Stimulated activated CD8-positive, alpha-beta memory T cell treated with anti-CD3 and anti-CD28 coated beads, Interleukin-15, amount 100 ng/mL, for 4 hours (primary cell): ENCODE results near the gene PRKG1.
"Not testable (repeated sequence)": the region's sequence is repeated elsewhere in the genome, so short reads cannot be mapped to it uniquely, and the experiment has no call there.

Source experiments
- DNase-seq, 2 donors: peaks; one replicate each; pipeline ENCODE4 v3.0.0-alpha.2; 2020; ENCODE audit warnings: low read depth in 2 of 2

Gene PRKG1

DNA sequence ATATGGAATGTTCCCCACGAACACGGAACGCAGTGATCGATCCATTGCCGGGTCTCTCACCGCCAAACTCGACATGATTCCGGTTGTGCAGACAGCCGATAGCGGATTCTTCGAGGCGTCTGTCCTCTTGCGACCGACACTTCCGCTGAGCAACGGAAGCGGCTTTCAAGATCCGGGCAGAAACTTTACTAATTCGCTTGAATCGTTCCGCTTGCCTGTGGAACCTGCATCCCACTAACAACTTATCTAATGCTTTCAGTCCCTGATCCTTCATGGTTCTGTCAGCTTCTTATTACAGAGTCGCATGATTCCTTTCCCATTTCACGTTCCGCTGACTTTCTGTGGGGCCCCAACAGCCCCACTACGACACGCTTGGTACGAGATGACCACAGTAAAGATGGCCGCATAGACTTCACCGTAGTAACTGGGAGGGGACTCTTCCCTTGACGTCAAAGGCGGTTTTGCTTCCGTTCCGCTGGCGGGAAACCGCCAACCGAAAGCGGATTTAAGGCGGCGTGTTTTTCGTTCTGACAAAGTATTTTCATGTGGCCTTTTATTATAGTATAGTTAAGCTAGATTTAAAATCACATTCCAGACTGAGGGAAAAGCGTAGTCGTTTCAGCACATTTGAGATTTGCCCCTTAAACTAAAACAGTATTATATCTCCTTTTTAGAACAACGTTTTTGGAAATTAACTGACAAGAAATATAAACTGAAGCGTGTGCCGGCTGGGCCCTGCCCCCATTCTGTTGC is 625.4 kb downstream of the PRKG1 start, which contains the start of gene CSTF2T:
Gene CSTF2T (minus strand): TSS at position 121 of the 753 bp plus-strand sequence. CDS start 46 bp downstream, at position 75.
- peak; percentile 82 to 88 for DNase-seq

DNA sequence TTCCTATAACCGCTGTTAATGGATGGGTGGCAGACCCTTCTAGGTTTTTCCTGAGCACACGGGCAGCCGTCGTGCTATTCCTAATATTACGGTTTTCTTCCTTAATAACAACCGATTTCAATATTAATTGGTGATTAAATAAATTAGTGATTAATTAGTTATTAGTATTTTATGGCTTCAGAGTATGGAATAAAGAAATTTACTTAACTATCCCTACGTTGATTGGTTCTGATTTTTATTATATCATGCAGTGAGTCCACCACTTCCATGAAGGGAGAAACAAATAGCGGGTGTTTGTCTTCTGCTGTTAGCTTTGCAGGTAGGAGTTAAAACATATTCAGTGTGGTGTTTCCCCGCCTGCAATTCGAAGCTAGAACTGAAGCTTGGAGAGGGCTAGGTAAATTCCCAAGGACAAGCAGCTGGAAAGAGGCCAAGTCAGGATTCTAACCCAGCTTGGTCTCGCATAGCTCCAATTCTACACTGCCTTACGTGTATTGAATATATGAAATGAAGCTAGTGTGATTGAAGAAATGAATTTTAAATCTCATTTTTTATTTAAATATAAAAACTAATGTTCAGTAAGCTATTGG is 626.0 kb downstream of the PRKG1 start:
- DNase-seq: no peak

DNA sequence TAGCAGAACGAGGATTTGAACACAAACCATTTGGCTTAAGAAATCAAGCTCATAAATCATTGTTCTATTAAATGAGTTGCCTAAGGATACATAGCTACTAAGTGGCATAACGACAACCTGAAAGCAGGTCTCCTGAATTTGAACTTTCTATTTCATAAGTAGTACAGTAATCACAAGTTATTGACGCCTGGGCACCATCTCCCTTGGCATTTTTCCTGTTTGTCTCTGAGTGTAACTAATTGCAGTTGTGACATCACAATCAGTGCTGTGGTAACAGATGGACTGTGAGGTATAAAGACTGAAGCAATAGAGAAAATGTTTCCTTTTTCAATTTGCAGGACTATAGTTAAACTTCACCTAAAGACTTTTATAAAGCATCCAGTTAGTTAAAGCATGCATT is 631.5 kb downstream of the PRKG1 start:
- DNase-seq: no peak

DNA sequence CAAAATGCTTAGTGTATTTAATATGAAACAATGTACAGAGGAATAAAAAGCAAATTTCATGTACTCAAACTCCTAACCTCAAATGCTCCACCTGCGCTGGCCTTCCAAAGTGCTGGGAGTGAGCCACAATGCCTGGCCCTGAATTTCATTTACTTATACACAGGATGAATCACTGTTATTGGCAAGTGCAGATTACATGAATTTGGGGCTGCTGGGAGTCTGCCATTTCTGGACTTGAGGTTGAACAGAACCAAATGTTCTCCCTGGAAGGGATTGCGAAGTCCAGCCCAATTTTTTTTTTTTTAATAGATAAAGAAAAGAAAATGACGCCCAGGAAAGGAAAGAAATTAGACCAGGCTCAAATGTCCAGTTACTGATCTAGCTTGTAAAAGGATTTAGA is 631.9 kb downstream of the PRKG1 start:
- no peak for DNase-seq

DNA sequence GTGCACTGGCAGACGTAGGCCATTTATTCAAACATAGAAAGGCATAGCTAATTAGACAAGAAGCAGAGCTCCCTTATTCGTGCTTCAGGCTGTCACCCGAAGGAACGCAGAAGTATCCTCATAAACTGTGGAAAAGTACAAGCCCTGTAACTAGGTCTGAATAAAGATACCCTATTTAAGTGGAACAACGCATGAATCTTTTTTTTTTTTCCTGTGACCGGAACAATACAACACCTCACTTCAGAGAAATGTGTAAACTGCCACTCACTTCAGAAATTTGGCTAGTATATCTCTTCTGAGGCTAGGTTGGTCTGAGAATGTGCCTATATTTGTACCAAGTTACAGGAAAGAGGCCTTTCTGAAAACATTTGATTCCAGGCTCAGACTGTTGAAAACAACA is 633.1 kb downstream of the PRKG1 start:
- DNase-seq: no peak

DNA sequence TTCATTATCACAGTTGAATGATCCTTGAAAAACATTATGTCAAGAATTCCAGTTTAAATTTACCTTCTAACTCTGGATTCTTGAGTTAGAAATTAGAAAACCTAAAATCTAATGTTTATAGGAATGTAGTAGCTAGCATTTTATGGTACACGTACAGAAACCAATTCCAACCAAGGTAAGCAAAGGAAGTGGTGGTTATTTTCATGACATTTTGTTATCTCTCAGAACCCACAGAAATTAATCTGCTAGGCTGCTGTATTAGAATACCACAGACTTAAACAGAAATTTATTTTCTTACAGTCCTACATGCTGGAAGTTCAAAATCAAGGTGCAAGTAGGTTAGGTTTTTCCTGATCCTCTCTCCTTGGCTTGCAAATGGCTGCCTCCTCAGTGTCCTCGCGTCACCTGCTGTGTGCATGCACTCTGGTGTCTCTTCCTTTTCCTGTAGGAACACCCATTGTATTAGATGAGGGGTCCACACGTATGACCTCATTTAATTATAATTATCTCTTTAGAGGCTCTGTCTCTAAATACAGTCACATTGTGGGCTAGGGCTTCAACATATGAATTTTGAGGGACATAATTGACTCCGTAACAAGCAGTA is 633.6 kb downstream of the PRKG1 start:
- no peak for DNase-seq

DNA sequence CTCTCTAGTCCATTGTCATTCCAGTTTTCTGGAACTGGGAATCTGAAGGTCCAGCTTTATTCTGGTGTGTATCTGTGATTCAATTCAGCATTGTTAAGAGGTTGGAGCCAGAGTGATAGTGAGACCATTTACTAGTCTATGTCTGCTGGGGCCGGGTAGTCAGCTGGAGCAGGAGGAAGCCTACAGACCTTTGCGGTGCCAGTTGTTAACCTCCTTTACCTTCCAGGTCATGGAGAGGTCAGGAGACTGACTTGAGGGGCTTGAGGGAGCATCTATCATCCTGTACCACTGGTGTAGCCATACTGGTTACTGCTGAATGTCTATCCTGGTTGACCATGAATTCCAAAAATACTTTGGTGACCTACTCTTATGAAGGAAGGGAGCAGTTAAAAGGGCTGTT is 634.3 kb downstream of the PRKG1 start:
- no peak for DNase-seq

DNA sequence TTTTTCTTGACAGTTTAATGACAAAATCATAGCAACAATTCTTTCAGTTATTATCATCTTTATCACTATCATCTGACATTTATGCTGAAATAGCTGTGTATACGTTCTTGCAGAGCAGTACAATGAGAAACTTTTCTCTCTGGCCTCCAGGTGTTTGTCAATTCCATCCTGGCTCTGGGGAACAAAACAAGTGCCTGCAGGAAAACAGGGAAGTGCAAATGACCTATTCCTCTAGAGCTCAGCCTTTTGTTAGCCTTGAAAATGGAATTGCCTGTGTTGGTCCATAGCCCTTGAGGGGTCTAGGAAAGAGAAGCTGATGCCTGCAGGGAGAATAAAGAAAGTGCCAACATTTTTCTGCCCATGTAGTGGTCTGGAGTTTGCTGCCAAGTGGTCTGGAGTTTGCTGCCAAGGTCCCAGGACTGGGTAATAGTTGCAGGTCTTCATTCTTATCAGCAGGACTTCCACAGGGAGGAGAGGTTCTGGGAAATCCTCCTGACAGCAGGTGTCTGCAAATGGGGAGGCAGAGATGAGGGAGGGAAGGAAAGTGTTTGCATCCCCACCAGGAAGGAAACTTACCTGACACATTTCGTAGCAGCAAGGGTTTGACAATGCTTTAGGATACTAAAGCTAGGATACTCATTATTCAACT is 635.2 kb downstream of the PRKG1 start:
- DNase-seq: no peak

DNA sequence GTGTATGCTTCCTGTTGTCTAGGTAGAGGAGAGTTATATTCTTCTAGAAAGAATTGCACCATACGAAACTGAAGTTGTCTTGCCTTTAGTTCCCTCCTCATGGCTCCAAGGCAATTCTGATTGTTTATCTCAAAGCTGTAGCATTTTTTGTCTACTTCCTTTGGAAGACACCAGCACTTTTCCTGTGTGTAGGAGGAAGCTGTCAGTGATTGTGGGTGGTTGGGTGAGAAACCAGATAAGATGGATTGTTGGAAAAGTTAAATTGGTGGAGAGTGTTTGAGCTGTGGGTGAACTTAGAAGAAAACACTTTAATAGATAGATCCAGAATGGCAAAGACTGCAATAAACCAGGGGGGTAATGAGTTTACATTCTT is 637.2 kb downstream of the PRKG1 start:
- no peak for DNase-seq

DNA sequence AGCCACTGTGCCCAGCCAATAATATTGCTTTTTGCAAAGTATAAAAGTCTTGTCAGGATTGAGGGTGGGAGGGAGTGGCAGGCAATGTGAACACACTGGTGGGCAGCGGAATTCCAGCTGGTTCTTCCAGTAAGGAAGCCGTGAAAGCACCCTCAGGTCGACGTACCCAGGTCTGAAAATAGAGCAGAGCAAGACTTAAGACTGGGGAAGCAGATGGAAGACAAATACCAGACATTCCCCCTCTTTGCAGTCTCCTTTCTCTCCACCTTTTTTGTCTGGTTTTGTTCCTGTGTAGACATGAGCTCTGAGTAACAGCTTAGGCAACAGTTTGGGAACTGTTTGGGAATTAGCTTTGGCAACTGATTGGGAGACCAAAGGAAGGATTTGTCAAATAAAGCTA is 642.7 kb downstream of the PRKG1 start:
- no peak for DNase-seq

DNA sequence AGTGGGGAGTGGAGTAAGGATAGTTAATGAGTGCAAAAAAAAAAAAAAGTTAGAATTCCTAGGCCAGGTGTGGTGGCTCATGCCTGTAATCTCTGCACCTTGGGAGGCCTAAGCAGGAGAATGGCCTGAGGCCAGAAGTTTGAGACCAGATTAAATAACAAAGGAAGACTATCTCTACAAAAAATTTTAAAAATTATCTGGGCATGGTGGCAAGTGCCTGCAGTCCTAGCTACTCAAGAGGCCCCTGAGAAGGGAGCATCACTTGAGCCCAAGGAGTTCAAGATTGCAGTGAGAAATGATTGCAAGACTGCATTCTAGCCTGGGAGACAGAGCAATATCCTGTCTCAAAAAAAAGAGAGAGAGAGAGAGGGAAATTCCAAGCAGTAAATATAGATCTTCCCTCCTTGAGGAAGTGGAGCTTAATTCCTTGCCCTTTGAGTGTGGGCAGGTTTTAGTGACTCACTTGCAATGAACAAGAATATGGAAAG is 644.6 kb downstream of the PRKG1 start:
- DNase-seq: no peak

DNA sequence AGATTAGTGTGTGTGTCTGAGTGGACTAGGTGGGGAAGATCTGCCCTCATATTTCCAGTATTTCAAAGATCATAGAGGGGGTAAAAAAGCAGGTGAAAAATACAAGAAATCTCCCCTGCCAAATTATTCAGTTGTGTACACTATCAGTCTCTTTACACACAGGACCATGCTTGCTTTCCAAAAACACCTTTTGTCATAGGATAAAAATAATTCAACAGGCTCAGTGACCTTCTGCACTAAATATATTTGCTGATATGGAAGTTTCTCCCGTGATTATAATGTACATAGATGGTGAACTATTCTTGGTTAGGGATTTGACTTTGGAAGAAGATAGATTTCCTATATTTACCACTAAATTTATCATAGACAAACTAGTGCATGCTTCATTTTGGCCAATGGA is 649.8 kb downstream of the PRKG1 start:
- DNase-seq: no peak

DNA sequence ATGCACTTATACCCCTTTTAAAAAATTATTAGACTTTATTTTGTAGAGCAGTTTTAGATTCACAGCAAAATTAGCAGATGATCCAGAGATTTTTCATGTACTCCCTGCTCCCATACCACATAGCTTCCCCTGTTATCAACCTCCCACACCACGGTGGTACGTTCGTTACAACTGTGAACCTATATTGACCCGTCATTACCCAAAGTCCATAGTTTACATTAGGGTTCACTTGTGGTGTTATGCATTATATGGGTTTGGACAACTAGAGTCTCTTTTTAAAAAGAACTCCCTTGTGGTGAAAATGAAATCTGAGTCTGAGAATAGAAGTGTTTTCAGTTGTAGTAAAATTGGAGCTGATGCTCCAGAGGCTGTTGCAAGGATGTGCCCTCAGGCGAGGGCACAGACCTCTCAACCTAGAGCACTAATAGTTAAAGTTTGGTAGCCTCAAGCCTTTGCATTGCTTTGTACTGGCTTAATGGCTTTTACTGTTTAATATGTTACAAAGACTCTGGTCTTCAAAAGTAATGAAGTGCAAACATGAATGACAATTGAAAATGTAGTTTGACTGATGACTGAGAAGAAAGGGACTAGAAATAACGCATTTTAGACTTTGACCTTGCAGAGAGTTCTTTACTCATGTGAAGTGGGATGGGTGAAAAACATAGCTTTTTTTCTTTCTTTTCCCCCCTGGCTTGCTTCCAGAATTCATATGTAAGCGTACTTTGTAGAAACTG is 655.7 kb downstream of the PRKG1 start:
- DNase-seq: no peak

DNA sequence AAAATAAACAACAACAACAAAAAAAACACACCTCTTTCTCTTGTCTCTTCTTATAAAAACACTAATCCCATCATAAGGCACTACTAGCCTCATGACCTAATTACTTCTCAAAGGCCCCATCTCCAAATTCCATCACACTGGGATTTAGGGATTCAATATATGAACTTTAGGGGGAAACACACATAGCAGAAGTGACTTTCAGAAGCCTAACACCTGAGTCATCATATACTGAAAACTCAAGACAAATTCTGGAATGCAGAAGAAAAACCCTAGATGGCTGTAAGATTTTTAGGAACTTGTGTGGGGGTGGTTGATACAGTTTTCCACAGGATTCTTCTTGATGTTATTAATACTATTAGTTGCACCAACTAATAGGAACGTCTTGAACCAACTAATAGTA is 658.8 kb downstream of the PRKG1 start:
- no peak for DNase-seq

DNA sequence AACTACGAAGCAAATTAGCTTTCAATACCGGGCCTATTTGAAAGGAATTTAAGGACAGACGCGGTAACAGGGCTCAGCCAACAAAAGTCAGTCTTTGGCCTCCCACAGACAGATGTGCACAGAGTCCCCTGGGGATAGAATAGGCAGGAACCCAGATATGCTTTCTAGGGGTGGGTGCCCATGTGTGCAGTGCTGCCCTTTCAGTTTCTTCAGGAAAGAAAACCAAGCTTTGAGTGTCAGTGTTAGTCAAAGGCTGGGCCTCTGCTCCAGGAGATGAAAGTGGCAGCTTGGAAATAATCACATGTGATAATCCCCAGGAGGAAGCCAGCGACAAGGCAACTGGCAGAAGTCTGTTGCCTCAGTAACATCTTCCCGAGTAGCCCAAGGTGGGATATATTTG is 668.9 kb downstream of the PRKG1 start:
- DNase-seq: no peak

DNA sequence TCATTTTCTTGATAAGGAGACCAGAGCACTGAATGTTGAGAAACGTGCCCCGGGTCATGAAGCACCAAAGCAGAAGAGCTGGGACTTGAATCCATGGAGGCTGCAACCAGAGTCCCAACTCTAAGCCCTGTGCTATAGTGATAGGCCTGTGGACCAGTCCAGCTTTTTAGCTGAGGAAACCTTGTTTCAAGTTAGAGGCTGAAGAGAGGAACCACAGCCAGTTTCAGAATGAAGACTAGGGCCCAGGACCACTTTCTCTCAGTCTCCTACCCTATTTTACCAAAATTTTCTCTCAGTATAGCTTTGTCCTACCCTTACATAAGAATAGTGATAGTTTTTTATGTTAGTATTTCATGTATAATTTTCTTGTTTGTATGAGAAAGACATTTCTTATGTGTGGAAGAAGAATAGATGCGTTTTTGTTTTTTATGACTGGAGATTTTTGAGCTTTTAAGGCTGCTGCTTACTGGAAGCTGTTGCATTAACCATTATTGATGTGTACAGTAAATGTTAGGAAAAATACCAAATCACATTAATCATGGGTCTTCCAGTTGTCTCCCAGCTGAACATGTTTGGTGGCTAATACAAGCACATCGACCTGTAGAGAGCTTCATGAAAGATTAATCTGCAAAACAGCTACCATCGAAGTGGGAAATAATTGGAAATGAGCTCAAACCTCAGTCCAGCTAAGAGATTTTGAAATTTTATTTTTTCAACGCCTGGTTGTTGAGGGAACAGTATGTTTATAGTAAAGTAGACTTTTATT is 670.1 kb downstream of the PRKG1 start:
- DNase-seq: no peak

DNA sequence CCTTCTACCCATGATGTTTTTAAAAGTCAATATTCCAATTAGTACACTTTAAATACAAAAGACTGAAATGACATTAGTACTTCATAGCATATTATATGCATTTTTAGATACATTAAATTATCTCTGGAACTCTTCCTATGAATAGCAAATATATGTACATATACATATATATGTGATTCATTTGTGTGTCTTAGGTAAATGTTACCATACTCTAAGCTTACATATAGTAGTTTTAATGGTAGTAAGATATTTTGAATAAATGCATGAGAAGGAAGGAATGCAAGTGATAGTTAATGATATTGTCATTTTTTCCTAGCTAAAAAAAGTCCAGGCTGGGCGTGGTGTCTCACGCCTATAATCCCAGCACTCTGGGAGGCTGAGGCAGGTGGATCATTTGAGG is 671.1 kb downstream of the PRKG1 start:
- no peak for DNase-seq

DNA sequence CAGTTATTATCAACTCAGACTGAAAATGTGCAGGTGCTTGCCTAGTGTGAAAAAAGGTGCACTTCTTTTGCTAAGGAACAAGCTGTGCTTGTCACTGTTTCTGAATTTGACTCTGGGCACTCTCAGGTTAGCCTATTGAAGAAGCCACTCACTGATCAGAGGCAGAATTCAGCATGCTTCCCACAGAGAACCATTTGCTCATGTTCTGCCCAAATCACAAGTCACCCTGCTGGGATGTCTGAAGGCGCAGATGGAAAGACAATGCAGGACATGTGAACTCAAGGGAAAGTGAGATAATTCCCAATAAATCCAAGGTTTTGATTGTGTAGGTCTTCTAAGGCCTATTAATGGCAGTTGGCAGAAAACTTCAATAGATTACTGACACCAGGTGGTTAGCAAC is 672.9 kb downstream of the PRKG1 start:
- DNase-seq: no peak

DNA sequence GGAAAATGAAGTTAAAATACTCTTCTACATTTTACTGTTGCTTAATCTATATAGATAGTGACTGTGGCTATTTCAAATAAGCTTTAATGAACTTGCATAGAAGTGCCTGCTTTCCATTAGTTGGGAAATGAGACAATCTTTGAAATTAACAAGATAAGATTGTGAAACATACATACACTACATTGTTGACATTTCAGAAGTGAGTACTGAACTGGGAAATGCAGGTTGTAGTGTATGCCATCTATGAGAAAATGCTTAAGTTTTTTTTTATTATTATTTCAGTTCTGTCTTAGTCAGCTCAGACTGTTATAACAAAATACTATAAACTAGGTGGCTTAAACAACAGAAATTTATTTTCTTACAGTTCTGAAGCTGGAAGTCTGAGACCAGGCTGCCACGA is 674.7 kb downstream of the PRKG1 start:
- DNase-seq: no peak

DNA sequence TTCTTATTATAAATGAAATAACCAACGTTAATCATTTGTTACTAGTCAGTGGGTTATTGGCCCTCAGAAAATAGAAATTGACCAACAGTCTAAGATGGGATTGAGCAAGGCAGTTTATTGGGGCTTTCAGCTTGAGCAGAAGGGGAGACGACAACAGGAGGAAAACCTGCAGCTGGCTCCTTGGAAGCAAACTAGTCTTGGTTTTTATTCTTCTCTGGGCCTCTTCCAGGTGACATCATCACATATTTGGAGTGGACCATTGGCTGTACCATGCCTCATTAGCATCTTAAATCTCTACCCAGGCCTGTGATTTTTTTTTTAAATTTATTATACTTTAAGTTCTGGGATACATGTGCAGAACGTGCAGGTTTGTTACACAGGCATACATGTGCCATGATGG is 684.1 kb downstream of the PRKG1 start:
- DNase-seq: no peak

DNA sequence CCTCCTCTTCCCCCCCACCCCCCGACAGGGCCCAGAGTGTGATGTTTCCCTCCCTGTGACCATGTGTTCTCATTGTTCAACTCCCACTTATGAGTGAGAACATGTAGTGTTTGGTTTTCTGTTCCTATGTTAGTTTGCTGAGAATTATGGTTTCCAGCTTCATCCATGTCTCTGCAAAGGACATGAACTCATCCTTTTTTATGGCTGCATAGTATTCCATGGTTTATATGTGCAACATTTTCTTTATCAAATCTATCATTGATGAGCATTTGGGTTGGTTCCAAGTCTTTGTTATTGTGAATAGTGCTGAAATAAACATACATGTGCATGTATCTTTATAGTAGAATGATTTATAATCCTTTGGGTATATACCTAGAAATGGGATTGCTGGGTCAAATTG is 684.6 kb downstream of the PRKG1 start:
- DNase-seq: not testable (repeated sequence)
